ENCODE measurements around the gene BCORL1.

The BCORL1 gene

DNA sequence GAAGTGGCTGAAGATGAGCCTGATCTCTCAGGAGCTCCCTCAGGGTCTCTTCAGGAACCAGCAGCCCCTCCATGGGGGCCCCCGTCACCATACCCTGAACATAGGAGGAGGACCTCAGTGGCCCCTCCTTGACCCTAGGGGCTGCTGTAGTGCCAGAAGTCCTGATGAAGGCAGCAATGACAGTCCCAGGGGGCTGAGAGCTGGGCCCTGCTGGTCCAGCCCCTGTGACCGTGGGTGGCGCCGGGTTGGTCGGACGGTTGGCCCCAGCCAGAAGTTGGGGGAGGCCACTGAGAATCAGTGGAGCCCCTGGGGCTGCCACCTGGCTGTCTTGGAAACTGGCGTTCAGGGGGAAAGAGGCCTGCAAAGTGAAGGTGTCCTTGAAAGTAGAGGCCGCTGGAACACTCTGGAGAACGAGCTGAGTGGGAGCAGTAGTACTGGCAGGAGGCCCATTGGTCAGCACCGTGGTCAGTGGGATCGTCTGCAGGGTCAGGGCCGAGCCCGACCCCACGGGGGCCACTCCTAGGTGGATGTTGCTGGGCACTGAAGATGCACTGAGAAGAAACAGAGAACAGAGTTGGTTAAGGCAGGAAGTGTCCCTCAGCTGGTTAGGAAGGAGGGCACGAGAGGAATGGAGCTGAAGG lies 84.7 kb downstream of the BCORL1 start:
- DNase-seq (ENCODE audit: low spot score): no peak

DNA sequence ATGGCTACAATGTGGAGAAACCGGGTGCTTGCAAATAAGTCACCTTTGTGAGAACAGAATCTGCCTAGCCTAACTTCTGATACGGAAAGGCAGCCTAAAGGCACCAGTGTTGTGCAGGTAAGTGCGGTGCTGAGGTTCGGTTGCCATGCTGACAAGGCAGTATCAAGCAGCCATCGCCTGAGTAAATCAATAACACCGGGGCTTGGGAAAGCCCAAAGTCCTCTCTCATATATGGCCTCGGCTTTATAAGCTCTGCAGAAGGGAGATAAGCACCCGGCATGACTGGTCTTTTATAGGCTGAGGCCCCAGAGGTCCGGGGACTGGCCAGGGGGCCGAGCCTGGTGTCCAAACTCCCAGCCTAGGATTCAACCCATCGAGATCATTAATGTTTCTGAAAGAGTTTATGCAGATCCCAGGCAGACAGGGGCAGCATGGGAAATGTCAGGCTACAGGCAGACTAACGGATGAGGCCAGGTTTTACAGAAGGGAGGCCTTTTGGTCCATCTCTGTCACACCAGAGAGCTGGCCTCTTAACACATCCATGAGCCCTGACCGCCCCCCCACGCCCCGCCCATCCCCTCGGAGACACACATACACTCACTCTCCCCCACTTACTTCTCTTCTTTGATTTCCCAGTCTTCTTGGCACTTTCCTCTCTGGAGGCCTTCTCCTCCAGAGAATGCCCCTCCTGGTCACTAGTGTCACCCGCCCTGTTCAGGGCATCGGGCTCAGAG lies 89.3 kb downstream of the BCORL1 start:
- no peak for DNase-seq (ENCODE audit: low spot score)

DNA sequence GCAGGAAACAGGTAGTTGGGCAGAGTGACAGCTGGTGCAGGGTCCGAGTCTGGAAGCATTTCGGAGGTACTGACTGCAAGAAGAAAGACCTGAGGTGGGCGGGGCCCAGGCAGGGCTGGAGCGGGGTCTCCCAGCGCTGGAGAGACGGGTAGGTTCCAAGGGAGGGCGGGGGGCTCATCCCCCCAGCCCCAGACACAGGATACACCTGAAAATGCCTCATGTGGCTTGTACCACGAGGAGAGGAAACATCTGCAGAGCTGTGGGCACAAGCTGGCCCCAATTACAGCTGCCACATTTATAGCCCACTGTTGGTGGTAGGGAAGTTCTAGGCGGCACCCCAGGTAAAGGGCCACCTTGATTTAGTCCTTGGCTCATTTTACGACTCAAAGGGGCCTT lies 89.9 kb downstream of the BCORL1 start:
- no peak for DNase-seq (ENCODE audit: low spot score)

DNA sequence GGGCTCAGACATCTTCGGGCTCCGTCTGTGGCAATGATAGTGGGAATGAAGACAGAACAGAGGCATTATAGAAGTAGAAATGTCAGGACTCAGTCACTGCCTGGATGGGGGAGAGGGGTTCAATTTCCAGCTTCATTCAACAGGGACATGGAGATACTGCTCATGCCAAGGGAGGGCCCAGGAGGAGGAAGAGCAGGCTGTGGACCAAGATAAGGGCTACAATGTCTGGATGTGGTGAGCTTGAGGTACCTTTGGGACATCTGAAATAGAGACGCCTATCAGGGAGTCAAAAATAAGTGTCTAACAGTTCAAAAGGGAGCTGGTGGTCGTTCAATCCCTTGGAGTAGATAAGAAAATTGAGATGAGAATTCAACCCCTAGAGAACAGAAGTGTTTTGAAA lies 93.3 kb downstream of the BCORL1 start:
- DNase-seq (ENCODE audit: low spot score): no peak

DNA sequence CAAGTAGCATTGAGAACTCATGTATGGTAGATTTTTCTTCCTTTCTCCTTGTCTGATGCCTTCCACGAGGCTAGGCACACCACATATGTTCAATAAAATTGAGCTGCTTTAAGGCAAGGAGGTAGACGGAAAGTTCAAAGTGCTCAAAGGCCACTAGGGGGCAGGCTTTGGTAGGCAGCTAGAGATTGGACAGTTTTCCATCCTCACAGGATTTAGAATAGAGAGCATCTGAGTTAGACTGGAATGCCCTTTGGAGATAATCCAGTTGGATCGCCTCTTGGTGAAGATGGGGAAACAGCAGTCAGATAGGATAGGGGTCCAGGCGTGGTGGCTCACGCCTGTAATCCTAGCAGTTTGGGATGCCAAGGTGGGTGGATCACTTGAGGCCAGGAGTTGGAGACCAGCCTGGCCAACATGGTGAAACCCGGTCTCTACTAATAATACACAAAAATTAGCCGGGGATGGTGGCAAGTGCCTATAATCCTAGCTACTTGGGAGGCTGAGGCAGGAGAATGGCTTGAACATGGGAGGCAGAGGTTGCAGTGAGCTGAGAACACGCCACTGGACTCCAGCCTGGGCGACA lies 97.5 kb downstream of the BCORL1 start:
- peak; percentile 64 for DNase-seq (ENCODE audit: low spot score)

DNA sequence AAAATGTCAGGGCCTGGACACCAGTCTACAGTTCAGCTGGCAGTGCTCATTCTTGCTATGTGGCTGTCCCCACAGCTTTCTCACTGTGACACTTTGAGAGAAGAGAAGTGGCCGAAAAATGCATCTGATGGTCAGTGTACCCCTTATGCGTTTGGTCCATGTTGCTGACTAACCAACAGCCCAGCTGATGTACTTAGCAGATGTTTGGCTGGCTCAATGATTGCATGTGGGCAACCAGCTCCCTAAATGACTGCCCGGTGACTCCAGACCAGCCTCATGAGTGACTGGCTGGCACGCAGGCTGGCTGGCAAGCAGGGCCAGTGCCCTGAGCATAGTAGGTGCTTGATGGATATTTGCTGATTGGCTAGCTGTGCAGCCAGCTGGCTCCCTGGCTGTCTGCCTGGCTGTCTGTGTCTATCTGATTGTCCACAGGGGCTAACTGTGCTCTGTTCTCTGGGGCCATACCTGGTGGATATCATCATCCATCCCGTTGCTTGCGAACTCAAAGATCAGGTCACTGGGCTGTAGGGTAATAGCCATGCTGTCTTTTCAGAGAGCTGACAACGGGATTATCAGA lies 98.4 kb downstream of the BCORL1 start:
- DNase-seq (ENCODE audit: low spot score): no peak

DNA sequence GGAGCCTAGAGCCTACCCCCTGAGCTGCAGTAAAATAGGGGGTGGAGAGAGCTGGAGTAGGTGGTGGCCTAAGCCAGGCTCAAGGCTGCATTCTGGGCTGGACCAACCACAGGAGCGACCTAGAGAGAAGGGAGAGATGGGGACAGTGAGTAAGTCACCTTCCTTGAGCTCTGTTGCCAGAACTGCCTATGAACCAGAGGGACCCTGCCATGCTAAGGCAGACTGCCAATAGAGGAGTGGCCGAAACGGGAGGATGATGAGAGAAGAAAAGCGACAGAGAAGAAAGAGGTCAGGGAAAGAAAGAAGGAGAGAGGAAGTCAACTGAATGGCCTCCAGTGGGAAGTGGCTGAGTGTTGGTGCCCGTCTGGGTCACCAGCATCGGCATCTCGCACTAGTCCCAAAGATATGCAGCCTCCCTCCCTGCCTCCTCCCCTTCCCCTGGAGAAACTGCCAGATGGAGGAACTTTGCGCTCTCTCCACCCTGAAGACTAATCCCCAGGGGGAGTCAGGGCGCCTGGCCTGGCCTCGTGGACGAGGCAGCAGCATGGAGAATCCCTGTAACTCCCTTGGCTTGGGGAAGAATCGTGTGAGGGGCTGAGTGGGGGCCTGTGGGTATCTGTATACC lies 99.1 kb downstream of the BCORL1 start:
- DNase-seq (ENCODE audit: low spot score): no peak

DNA sequence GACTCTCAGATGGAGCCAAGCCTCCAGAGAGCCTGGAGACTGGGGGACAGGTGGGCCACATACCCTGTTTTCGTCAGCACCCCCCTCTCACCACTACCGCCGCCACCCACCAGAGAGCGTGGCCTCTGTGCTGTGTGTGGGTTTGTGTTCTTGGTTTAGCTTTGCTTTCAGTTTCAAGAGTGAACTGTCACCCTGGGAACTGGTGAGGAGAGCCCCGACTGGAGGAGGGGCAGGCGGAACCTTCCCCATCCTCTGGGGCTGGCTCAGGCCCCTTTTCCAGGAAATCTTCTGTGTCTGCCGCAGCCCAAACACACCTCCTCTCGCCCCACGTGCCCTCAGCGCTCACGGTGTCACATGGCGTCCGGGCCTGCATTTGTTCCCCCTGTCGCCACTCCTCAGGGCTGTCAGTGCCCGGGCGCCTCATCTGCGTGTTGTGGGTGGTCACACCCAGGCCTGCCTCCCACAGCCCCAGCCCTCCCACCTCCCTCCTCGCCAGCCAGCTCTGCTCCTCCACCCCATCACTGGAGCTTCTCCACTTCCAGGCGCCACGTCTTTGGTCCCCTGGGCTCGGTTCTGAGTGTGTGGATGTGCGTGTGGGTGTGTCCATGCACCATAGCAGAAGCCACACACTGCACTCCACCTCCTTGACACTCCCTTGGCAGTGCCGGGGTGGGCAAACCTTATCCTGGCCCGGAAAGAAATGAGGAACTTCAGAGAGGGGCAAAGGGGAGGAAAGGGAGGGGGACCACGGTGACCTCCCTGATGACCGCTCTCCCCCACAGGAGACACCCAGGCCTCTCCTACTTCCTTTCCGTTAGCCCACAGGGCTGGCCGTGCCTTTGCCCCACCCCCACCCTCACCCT lies 100.0 kb downstream of the BCORL1 start:
- DNase-seq (ENCODE audit: low spot score): no peak

DNA sequence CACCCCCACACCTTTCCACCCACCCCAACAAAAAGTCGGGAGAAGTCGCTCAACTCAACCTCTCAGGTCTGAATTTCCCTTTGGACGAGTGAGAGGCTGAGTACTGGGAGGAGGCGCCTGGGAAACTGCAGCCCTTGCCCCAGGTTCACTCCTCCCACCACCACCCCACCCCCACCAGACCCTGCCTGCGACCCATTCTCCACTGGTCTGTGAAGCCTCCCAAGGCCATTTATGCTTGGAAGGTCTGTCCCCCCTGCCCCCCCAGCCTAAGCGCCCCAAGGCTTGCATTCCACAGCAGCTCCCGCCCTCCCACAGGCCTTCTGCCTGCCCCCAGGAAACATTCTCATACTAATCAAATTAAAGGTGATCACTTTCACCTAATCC lies 100.7 kb downstream of the BCORL1 start:
- DNase-seq (ENCODE audit: low spot score): peak; percentile 34

DNA sequence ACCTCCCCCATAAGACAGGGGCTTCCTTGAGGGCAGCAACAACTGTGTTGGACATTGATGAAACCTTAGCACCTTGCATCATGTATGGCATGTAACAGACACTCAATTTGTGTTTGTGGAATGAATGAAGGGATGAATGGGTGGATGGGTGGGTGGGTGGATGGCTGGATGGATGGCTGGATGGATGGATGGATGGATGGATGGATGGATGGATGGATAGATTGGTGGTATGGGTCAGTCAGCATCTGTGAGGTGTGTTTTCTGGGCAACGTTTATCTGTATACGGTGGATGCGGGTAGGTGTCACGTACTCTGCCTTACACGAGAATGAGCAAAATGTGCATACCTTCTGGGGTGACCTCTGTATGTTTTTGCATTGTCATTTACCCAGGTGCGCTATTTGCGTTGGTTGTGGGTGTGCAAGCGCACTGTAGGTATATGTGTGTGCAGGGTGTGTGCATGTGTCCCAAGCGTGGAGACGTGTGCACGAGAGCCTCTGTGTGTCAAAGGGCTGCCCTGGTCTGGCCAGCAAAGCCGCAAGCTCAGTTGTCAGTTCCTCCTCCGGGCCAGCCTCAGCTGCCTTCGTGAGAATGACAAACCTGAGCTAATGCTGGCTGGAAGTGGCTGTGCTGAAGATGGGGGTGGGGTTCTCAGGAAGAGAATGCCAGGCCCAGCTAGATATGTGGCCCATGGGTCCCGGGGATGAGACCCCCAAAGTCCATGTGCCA lies 101.4 kb downstream of the BCORL1 start:
- DNase-seq (ENCODE audit: low spot score): no peak

DNA sequence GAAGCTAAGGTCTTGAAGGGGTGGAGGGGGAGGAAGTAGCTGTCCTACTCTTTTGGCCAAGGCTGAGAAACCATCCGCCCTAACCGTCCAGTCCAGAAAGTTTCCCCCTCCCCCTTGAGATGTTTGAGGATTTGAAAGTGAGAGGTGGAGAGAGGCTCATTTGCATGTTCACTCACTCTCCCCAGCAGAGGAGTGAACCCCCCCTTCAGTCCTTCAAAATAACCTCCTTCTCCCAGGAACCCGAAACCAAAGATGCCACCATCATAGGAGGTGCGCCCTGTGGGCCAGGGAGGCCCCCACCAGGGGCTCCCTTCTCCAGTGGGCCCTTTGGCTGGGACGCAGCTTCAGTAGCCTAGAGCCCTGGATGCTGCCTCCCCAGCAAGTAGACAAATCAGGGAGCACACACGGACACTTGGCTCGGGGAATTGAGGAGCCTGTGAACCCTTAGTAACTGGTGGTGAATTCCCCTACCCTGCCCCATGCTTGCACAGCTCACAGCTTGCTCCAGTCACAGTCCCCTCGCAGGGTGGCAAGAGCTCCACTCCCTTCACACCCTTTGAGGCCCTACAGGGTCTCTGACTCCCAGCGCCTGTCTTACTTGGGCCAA lies 102.3 kb downstream of the BCORL1 start:
- DNase-seq (ENCODE audit: low spot score): no peak

DNA sequence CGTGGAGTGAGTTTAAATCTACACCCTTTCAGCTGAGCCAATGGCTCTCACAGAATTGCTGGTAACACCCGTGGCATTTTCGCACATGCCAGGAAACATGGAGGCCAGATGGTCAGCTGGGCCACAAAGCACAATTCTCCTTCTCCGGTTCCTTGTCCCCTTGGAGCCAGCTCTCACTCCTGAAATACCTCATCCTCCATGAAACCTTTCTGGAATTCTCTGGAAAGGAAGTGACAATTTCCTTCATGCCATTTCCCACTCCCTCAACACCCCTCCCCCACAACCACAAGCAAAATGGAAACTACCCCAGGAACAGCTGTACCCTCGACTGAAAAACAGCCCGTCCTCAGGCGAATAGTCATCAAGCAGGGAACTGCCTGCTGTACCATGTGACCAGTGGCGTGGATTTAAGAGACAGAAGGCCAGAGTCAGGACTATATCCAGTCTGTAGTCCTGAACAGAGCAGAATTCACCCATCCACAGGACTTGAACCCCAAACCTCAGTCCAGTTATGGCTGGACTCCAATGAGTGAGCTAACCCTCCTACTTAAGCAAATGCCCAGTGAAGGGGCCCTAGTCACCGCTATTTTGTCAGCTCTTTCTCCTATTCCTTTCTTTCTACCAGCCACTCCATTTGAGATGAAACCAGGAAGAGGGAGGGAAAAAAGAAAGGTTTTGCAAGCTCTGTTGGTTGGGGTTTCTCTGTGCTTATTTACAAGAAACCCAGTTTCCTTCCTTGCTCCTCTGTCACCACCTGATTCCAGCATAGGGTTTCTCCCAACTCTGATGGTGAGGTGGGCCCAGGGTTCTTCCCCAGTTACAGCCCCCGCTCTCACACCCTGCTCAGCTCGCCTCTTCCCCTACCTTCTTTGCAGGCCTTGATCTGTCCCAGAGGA lies 103.4 kb downstream of the BCORL1 start:
- no peak for DNase-seq (ENCODE audit: low spot score)

DNA sequence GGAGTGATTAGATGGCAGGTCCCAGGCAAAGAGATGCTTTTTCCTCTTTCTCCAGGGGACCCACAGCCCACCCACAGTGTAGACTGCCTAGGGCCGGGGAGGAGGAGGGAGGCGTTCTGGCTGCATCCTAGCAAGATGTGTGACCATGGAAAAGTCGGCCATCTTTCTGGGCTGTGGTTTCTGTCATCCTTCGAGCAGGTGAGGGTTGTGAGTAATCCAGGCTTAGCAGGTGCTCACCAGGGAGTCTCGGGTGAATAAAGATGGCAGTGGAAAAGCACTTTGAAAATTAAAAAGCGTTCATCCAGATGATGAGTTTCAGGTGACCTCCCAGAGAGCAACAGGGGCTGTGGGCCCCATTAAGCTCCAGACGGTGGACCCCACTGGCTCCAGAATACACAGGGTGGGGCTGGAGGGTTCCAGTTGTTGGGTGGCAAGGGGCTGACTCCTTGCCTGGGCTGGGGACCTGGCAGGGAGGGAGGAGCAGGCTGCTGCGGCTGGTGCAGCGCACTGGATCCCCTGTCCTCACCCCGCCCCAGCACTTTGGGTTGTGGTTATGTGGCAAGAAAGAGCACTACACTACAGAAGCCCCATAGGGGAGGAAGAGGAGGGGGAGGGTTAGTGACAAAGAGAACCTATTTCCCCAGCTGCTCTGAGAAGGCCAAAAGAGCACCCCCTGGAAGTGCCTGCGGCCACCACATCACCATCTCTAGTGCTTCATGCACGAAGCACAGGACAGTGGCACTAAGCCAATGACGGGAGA lies 104.2 kb downstream of the BCORL1 start:
- no peak for DNase-seq (ENCODE audit: low spot score)

DNA sequence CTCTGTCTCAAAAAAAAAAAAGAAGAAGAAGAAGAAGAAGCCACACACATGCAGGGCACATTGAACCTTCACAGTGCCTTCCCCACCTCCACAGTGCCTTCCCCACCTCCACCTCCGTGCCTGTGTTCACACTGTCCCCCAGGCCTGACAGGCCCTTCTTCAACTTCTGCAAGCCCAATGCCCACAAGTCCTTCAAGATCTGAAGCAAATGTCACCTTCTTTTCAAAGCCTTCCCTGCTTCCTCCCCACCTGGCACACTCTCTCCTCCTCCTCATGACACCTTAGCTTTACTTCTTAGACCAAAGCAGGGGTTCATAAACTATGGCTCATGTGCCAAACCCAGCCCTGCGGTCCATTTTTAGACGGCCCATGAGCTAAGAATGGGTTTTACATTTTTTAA lies 107.9 kb downstream of the BCORL1 start:
- DNase-seq (ENCODE audit: low spot score): no peak

DNA sequence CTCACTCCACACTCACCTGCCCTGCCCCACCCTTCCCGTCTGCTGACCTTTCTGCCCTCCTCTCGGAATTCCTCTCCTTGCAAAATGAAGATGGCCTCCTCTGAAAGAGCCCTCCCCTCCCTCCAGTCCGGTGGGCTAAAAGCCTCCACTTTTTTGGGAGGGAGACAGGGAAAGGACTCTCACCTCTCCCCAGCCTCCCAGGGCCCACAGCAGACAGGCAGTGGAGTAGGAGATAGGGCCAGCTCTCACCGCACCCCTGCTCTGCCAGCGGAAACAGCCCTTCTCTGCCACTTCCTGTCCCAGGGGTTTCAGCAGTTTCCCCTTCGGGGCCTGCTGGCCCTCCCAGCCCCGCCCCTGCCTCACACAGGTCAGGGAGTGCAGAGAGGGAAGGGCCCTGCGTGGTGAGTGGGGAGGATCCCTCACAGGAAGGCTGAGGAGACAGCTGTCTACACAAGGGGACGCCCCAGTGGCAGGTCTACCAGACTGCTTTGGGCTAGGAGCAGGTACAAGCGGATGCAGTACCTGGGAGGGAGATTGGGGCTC lies 109.6 kb downstream of the BCORL1 start:
- DNase-seq (ENCODE audit: low spot score): no peak

DNA sequence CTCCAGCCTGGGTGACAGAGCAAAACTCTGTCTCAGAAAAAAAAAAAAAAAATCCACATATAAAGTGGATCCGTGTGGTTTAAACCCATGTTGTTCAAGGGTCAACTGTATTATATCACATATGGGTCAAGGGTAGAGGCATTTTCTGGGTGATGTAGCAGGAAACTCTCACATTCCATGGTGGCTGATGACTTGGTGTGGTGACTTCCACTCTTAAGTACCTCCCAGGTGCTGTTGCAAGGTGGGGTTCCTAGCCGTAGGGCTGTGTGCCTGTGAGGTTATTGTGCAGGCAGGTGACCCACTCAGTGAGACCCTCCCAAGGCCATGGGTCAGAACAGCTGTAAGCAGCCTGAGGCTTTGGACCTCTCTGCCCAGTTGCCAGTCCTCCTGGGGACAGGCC lies 110.8 kb downstream of the BCORL1 start:
- no peak for DNase-seq (ENCODE audit: low spot score)

DNA sequence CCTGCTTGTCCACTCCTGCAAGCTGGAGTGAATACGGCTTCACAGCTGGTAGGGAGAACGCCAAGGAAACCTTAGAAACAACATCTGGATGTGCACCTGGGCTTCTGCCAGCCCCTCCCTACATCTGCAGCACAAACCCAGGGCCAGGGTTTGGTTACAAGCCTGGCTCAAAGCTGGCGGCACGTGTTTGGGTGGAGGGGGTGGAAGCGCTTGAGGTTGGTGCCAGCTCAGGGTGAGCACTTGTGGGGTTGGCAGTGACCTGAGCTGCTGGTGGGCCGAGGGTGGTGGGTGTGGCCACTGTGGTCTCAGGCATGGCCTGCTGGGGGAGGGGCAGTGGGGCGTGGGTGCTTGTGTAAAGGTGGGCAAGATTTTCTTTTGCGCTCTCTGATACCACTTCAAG lies 112.3 kb downstream of the BCORL1 start:
- no peak for DNase-seq (ENCODE audit: low spot score)

DNA sequence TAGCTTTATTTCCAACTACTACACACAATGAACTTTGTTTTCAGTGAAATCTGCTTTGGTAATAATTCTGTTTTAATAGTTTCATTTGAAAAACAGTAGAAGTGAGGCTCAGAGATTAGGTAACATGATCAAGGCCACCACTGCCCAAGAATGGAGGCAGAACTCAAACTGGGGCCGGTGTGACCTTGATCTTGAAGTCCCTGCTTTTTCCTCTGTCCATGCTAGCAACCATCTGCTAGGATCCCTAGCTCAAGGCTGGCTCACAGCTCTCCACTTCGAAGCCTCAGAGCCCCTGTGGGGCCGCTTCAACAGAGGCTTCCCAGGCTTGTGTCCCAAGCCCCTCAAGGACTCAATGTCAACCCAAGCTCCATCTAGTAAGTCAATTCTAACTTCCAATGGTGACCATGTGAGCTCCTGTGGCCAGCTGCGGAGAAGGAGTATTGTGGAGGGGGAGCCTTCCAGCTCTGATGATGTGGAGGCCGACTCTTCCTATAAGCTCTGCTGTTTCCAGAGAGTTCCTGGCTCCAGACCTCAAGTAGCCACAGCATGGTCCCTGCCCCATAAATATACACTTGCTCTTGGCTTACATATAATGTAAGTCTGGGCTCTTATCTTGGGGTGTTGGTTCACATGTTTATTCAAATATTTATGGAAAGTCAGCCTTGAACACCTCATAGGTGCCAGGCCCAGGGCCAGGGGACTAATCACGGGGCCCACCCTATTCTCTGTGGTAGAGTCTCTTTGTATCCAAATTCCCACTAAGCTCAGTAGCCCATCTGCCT lies 113.0 kb downstream of the BCORL1 start:
- no peak for DNase-seq (ENCODE audit: low spot score)
